Anterior cingulate cortex (tissue), 58 donors: ENCODE measurements around the gene TEPSIN.
A peak's percentile ranks its signal among the peaks of the same experiment; 100 is the strongest.

ENCODE experiments used
- DNase-seq, 58 donors: peaks; one replicate each; lab custom pipeline; 2025; lab: John Stamatoyannopoulos, UW

TEPSIN gene

DNA sequence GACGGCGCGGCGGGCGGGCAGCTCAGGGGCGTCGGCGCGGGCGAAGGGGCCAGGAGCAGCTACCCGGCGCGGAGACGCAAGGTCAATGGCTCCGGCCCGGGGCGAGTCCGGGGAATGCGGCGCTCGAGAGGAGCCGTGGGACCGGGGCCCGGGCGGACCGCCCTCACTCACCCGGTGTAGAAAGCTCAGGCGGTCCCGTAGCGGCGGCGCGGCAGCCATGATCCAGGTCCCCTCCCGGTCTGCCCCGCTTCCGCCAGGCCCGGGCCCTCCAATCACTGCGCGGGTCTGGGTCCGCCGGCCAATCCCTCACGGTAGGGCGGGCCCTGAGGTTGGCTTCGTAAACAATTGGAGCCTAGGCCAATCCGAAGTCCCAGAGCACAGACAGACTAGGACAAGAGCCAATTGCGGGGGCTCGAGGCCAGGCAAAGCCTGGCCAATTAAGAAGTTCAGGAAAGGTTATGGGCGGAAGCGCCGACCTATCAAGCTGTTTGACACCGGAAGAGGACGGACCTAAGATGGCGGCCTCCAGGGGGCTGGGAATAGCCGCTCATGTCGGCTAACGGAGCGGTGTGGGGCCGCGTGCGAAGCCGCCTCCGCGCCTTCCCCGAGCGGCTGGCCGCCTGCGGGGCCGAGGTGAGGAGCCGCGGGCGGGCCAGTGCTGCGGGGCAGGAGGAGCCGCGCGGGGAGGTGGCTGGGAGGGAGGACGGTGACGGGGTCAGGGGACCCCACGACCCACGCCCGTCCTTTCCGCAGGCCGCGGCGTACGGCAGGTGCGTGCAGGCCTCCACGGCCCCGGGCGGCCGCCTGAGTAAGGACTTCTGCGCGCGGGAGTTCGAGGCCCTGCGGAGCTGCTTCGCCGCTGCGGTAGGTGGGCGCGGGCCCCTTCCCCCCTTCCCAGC is at the start of gene TEPSIN, which contains the start of gene NDUFAF8:
TSS of gene TEPSIN (minus strand) at position 241 of the 899 bp plus-strand sequence. CDS start at position 219, 22 bp downstream.
TSS of gene NDUFAF8 (plus strand) at position 504 of the 899 bp plus-strand sequence. CDS start at position 550, 46 bp downstream.
- peak; percentile 72 to 99 (median 98) for DNase-seq

DNA sequence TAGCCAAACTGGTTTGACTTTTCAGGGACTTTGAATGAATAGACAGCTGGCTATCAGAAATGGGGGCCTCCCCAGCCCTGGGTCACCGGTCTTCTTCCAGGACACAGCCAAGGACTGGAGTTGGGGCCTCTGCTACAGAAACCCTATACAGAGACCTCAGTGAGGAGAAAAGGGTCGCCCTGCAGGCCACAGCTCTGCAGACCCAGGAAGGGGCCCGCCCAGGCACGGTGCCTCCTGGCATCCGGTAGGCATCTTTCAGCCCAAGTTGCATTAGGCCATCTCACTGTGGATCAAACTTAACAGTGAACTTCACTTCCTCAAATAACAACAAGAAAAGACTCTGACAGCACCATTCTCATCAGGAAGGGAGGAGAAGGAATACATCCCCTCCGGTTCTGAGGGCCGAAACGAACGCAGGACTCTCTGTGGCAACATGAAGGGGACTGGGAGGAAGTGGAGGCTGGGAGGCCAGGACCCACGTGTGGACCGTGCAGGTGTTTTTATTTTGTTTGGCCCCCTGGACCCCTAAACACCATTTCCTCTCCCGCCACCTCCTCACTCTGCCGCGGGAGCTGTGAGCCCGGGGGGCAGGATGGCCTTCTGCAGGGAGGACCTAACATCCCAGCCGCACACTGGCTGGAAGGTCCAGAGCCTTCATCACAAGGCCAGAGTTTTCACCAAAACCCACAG is 49.0 kb upstream of the TEPSIN start:
- DNase-seq, result no peak

DNA sequence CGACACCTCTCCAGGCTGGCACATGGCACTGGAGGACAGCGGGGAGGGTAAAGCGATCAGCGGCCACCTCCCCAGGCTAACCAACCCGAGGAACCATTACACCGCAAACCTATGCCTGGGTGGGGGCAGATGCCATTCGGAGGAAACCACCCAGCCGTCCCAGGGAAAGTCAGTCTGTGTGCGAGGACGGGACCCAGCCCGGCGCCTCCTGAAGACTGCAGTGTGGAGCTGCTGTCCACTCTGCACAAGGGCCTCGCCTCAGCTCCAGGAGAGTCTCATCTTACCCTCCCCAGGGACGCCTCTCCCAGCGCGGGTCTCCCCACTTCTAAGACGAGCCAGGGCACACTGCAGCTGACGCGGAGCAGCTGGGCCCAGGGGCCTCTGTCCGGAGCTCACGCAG is 48.3 kb upstream of the TEPSIN start:
- DNase-seq, result no peak

DNA sequence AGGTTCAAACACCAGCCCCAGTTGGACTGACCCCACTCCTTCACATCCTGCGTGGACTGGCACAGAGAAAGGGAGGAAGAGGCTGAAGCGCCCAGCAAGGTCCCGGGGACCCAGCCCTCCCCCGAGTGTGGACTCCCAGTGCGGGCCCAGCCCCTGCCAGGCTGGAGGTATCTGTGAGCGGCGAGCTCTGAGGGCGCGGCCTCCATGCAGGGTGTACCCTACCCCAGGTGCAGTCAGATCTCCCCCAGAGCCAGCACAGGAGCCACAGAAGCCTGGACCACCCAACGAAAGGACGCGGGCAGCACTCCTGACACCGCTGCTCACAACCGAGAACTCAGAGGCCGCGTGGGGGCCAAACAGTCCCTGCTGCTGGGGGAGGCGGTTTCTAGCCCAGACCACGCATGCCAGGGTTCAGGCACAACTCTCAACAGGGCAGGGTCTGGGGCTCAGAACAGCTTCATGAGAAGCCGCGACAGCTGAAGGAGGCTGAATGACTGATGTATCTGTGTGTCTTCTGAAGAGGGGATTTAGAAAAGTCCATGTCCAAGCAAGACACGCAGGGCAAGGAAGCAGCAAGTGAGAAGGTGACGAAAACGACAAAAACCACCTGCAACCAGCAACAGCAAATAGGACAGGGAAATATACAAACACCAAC is 47.8 kb upstream of the TEPSIN start:
- DNase-seq, result no peak

GRCh38 chr17:81285894-81286293 is 47.0 kb upstream of the TEPSIN start:
- no peak for DNase-seq

DNA sequence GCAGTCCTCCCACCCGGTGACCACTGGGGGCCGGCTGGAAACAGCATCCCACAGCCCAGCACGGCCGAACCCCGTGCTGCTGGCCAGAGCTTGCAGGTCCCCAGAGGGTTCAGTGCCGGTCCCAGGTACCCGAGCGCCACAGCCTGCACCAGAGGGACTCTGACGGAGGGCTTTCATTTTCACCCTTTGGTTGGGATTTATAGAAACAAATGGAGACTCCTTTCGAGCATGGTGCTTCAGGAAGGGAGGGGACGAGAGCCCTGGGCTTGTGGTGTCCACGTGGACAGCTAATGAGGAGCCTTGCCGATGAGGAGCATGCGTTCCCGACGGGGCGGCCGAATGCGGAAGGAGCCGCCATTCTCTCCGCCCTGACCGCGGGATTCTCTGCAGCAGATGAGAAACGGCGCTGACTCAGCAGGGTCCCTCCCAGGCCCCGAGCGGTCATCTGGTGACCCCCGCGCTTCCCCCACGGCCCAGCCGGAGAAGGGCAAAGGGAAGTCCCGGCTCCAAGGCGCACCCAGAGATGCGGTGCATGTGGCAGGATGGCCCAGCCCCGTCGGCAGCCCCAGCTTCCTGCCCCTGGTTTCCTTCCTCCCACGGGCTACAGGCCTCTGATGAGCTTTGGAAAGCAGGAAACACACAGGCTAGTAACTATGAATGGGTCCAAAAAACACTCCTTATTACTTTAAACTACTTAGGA is 46.5 kb upstream of the TEPSIN start:
- peak in 34 of 58 donors; percentile 11 to 77 (median 39) for DNase-seq

GRCh38 chr17:81282876-81283275 is 44.0 kb upstream of the TEPSIN start:
- DNase-seq, result no peak

- no peak for DNase-seq
Observed at GRCh38 chr17:81282141-81282540, 43.3 kb upstream of the TEPSIN start.

GRCh38 chr17:81280571-81280970 is 41.7 kb upstream of the TEPSIN start:
- DNase-seq, result no peak

DNA sequence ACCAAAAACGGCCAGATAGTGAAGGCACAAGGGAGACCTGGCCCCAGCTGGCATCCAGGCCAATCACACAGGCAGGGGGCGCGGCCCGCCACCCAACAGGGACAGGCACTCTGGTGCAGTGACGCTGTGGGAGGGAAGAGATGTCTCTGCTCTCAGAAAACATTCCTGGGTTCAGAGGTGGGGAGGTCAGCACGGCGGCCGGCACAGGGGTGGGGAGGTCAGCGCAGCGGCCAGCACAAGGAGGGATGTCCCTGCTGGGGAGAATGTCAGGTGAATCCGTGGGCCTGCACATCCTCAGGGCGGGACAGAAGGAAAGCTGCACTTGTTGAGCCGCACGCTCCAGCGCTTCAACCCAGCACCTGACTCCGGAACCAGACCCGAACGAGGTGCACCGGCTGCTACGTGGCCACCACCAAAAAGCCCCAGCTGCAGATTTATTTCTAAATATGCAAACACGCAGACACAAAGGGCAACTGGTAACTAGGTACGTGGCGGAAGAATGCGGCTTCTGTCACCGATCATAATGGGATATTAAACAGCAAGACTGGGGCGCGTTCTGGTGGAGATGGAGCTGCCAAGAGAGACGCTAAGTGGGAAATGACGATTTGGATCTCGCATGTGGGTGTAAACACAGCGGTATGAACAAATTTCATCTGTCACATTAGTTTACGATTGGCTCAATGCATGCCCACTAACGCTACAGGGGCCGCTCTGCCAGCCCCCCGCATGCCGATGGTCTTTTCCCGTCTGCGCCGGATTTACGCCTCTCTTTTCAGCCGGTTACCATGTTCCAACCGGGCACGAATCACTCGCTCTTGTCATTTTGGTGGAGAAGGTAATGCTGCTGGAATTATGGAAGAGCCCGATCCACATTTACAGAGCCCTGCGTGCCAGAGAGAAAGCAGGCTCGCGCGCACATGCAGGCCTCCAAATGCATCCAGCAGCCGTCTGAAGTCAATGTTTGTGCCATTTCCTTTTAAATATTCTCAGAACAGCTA is 40.7 kb upstream of the TEPSIN start:
- peak in 16 of 58 donors; percentile 9 to 59 (median 40) for DNase-seq

GRCh38 chr17:81278831-81279230 is 40.0 kb upstream of the TEPSIN start:
- no peak for DNase-seq

- no peak for DNase-seq
Observed at GRCh38 chr17:81277946-81278693, 39.3 kb upstream of the TEPSIN start.

- peak in 50 of 58 donors; percentile 7 to 83 (median 48) for DNase-seq
Observed at GRCh38 chr17:81277421-81277820, 38.6 kb upstream of the TEPSIN start.

DNA sequence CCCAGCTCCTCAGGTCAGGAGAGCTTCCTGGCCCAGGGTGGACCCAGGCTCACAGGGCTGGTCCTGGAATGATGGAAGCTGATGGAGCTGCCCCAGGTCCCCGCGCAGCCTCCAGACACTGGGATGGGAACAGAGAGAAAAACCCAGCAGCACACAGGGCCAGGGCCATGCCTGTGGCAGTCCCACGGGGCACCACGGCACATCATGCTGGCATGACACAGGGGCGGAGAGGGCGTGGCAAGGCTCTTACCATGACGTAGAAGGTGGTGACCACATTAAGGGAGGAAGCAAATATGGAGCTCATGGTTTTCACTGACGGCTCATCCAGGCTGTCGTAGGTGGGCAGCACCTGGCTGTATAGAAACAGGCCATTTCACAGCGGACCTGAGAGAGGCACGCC is 37.9 kb upstream of the TEPSIN start:
- DNase-seq, result no peak

- no peak for DNase-seq
Observed at GRCh38 chr17:81274471-81274855, 35.6 kb upstream of the TEPSIN start.

- DNase-seq, result no peak
Observed at GRCh38 chr17:81273698-81274470, 35.0 kb upstream of the TEPSIN start.

- peak in 1 of 58 donors; percentile 27 for DNase-seq
Observed at GRCh38 chr17:81272616-81273015, 33.8 kb upstream of the TEPSIN start.

- no peak for DNase-seq
Observed at GRCh38 chr17:81271226-81271625, 32.4 kb upstream of the TEPSIN start.
